COLO829 (cell line): Measurements from ENCODE around the gene PDHA1.

Experiments used
- DNase-seq: peaks from one replicate; pipeline ENCODE4 v3.0.0; 2012; ENCODE audit warnings: low spot score

PDHA1 gene

DNA sequence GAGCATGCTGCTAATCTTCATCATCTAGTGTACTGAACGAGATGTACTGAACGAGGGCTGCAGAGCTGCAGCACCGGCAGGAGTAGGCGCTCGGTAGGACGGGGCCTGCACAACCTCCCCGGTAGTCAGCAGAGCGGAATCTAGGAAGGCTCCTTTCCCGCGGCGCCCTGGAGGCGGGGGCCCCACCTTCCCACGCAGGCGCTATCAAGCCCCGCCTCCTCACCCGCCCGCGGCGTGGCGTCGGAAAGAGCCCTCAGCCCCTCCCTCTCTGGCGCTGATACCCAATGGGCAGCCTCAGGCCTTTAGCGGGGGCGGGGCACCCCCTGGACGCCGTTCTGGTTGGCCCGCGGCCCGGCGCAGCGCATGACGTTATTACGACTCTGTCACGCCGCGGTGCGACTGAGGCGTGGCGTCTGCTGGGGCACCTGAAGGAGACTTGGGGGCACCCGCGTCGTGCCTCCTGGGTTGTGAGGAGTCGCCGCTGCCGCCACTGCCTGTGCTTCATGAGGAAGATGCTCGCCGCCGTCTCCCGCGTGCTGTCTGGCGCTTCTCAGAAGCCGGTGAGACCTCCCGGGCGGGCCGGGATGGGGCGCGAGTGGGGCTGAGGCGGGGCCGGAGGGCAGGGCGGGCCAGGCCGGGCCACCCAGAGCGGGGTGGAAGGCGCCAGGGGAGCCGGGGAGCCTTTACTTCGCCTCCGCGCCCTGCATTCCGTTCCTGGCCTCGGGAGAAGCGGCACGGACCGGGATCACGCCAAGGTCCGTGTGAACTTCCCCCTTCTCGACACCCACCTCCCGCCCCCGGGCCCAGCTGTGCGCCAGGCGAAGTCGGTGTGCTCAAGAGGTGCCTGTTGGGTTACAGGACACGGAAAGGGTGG is at the start of gene PDHA1:
Gene PDHA1 (plus strand): TSS at position 393 of the 874 bp plus-strand sequence. CDS start 111 bp downstream, at position 504.
- peak; percentile 90 for DNase-seq

DNA sequence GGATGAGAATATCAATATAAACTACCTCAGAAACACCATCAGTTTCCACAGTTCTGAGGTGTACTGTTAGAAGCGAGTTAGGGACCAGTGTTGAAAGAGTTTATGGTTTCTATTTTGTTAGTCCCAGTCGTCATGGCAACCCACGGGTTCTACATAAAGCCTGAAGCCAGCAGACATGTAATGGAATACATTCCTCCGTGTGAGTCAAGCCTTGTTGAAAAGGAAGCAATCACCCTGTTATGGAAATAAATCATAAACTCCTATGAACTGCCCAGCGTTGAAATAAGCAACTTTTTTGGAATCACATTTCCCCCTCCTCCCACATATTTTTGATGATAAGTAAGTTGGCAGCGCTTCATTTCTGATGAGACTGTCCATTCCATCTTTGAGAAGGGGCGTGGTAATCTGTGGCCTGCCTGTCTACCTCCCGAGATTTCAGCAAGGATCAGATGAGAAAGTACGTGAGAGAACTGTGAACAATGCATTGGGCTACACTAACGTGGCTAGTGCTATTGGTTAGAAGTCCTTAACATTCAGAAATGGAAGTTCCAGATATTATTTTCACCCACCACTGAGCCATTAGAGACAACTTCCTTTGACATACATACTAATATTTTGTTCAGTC is 40.4 kb upstream of the PDHA1 start:
- DNase-seq: peak; percentile 28

DNA sequence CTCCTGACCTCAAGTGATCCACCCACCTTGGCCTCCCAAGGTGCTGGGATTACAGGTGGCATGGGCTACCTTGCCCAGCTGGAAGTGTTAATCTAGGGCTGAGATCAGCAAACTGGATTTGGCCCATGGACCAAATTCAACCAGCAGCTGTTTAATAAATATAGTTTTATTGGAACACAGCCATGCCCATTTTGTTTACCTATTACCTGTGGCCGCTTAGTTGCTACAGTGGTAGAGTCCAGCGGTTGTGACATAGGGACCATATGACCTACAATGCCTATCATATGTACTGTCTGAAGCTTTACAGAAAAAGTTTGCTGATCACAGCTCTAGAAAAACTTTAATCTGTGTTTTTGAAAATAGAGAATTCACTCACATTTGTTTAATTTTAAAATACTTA is 17.2 kb upstream of the PDHA1 start:
- no peak for DNase-seq

GRCh38 chrX:19331831-19332230 is 11.9 kb upstream of the PDHA1 start:
- DNase-seq: no peak

GRCh38 chrX:19332983-19333382 is 10.7 kb upstream of the PDHA1 start:
- DNase-seq: no peak

- DNase-seq: peak; percentile 28
Observed at GRCh38 chrX:19334945-19335626, 8.6 kb upstream of the PDHA1 start.

DNA sequence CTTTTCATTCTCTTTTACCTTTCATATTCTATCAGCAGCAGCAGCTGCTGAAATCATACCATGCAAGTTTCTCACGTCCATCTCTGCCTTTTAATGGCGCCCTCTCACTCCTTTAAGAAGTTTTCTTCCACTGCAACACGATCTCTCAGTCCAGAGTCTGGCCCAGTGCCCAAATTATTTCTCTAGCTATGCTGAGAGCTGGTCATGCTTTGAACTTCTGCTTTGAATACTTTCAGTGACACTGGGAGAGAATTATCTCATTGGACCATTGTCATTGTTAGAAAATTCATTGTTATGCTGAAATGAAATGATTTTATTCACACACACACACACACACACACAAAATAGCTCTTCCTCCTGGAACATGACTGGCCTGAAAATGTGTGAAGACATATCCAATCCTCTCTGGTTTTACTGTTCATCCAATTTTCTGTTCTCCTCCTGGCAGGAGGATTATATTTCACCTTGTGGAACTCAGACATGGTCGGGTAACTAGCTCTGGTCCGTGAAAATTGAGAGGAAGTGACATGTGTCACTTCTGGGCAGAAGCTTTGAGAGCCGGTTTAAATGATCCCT is 1.3 kb upstream of the PDHA1 start:
- DNase-seq: no peak

GRCh38 chrX:19343085-19343534 is 617 bp upstream of the PDHA1 start:
- DNase-seq: no peak

GRCh38 chrX:19344661-19345060 is 934 bp downstream of the PDHA1 start:
- DNase-seq: no peak

- DNase-seq: no peak
Observed at GRCh38 chrX:19347916-19348315, 4.2 kb downstream of the PDHA1 start.

DNA sequence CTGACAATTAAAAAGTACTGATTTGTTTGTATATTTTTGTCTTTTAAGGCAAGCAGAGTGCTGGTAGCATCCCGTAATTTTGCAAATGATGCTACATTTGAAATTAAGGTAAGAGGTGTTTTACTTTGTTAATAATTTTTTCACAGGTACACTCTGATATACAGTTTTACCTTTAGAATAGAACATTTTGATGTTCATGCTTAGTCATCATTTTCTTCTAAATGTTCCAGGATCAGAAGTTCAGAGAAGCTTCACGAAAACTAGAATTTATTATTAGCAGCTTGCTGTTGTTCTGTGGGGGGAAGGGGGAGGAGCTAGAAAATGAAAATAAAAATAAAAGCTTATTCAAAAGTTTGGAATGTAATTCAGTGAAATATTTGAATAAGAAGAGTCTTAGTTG is 5.5 kb downstream of the PDHA1 start:
- DNase-seq: no peak

- DNase-seq: no peak
Observed at GRCh38 chrX:19350941-19351384, 7.2 kb downstream of the PDHA1 start.

GRCh38 chrX:19354625-19355024 is 10.9 kb downstream of the PDHA1 start:
- DNase-seq: no peak

- DNase-seq: no peak
Observed at GRCh38 chrX:19358521-19358920, 14.8 kb downstream of the PDHA1 start.

- DNase-seq: no peak
Observed at GRCh38 chrX:19360903-19361302, 17.2 kb downstream of the PDHA1 start.

DNA sequence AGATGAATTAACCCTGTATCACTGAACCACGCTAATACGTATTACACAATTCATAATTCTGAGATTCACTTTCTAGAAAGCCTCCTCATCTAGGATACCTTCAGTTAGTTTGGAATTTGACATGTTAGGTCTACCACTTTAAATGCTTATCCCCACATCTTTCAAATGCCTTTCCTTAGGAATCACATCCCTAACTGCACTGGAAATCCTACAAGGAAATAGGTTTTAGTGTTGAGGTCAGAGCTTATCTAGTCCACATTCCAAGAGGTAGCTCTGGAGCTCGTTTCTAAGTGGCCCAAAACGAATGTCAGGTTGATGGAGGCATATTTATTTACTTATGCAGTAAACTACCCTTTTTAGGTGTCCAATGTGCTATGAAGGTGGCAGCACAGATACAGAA is 18.0 kb downstream of the PDHA1 start:
- no peak for DNase-seq

- no peak for DNase-seq
Observed at GRCh38 chrX:19368576-19368975, 24.8 kb downstream of the PDHA1 start.

DNA sequence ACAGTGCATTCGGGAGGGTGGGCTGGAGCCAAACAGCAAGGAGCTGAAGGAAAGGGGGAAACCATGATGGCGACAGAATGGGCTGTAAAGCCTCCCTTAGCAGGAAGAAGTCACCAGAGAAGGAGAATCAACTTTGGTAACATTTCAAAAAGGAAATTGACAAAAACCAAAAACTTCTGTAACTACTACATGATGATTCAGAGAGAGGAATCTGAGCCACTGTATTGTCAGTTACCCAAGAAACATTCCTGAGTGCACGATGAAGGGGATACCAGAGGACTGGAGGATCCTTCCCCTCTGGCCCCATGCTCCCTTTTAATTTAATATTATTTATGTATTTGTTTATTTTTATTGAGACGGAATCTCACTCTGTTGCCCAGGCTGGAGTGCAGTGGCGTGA is 26.3 kb downstream of the PDHA1 start:
- no peak for DNase-seq

- DNase-seq: peak; percentile 78
Observed at GRCh38 chrX:19372170-19372546, 28.4 kb downstream of the PDHA1 start.

DNA sequence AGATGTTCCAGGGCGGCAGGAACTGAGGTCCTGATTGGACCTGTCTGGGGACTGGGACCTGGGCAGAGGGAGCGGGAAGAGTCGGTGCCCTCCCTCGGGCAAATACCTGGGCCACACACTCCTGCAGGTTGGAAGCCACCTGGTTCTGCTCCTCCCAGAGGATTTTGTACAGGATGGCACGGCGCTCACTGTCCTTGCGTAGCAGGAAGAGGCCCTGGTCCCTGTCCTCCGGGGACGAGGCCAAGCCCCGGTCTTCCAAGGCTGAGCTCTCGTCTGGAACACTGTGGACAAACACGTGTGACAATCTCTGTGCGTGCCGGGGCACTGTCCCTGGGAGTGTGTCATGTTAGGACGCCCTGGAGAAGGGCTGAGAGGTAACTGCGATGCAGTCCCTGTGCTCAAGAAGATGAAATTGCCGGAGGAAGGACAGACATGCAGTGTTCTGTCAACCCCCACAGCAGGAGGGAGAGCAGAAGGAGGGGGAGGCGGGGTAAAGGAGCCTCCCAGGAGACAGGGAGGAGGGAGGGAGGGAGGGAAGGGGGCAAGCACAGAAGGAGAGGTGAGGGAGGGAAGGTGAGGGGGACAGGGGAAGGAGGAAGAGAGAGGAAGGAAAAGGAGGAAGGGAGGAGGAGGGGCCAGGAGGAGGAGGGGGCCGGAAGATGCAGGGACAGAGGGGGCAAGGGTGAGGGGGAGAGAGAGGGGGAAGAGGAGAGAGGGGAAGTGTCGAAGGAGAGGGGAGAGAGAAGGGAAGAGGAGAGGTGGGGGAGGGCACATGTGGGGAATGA is 29.0 kb downstream of the PDHA1 start:
- no peak for DNase-seq

DNA sequence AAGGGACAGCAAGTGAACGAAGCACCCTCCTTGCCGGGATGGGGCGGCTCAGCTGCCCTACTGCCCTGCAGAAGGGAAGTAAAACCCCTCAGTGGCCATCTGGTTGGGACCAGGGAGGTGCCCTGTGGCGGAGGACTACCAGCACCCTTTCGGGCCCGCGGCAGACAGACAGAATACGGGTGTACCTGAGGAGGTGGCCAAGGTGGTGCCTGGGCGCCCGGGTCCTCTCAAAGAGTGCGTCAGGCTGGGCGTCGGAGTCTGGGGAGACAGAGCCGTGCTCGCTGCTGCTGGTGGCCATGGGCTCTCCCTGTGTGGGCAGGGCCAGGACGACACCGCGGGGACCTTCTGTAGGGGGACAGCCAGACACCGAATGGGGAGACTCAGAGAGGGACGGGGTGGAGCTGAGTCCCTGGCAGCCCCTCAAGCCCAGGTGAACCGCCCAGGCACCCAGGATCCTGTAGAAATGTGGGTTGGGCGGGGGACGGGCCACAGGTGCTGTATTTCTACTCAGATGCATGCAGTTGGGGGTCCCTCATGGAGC is 29.7 kb downstream of the PDHA1 start:
- no peak for DNase-seq
